Measurements from ENCODE around the gene ABCF2.

ABCF2 gene

GRCh38 chr7:151252561-151252835 is 25.5 kb upstream of the ABCF2 start:
- DNase-seq, result no peak

DNA sequence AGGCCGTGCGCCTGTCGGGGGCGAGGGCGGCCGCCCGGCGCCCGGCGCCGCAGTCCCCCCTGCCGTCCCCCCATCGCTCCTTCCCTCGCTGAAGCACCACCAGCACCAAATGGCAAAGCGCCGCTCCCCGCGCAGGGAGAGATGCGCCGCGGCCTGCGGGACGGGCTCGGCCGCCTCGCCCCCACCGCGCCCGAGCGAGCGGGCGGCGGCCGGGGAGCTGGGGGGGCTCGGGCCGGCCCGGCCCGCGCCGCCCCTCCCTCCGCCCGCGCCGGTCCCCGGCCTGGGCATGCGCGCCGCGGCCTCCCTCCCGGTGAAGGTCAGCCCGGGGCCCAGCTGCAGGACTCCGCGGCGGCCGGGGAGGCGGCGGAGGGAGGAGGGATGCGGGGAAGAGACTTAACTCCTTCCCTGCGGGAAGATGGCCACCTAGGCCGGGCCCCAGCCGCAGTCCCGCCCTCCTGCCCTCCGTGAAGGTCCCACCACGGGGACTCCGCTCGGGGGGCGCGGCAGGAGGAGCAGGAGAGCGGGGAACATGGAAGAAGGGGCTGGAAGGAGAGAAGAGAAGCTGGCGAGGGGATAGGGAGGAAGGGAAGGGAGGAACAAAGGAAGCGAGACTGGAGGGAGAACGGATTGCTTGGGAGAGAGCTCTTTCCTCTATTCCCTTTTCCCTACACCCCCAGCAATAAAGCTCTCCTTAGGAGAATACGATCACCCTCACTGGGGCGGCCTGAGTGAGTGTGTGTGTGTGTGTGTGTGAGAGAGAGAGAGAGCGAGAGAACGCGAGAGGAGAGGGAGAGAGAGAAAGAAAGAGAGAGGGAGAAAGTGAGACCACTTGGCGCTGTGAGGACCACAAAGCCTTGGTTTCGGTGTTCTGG is 24.9 kb upstream of the ABCF2 start:
- DNase-seq, result no peak

GRCh38 chr7:151251328-151251688 is 24.3 kb upstream of the ABCF2 start:
- no peak for DNase-seq

GRCh38 chr7:151250181-151251132 is 23.5 kb upstream of the ABCF2 start:
- no peak for DNase-seq

DNA sequence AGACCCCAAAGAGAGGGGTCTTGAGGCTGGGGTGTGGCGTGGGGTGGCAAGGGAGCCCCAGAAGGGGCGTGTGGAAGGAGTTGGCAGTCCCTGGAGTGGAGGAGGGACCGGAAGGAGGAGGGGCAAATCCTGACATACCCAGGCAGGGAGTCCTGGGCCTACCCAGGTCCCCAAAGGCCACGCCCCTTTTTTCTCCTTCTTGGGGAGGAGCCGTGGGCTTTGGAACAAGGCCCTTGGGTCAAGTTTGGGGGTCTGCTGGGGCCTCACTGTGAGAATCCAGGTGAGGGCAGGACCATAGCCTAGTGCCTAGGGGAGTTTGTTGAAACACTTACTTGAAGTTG is 22.7 kb upstream of the ABCF2 start:
- no peak for DNase-seq

DNA sequence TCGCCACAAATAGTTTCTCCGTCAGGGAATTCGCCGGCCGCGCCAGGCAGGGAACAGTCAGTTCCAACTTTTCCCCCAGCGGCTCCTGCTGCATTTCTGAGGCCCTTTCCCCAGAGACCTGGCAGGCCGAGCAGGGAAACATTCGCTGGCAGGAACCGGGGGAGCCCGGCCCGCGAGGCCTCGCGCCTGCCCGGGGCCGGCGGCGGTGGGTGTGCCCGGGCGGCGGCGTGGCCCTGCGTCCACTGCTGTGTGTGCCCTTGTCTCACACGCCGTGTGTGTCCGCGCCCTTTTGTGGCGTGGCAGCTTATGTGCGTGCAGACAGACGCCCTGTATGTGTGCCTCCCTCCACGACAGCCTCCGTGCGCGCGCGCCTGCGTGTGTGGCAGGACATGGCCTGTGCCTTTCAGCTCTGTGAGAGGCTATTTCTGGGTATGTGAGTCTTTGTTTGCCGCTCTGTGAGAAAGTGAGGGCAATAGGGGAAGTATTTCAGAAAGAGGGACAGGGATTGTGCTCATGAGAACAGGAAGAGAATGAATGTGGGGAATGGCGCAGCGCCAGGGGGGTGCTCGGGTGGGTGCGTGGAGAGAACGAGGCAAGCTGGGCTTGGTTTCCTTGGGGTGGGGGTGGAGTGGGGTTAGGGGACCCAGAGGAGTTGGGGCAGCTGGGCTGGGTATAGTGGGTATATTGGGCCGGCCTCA is 22.2 kb upstream of the ABCF2 start:
- peak in 1 of 5 donors; percentile 22 for DNase-seq

GRCh38 chr7:151248346-151249033 is 21.5 kb upstream of the ABCF2 start, which contains the start of gene SMARCD3:
Gene SMARCD3 (minus strand): TSS chr7:151248694. CDS start chr7:151248562, 132 bp downstream.
- DNase-seq, result no peak

GRCh38 chr7:151247611-151248345 is 20.8 kb upstream of the ABCF2 start:
- no peak for DNase-seq

- DNase-seq, result no peak
These were observed 20.0 kb upstream of the ABCF2 start for GRCh38 chr7:151246851-151247580.

- DNase-seq, result no peak
These were observed 19.3 kb upstream of the ABCF2 start for GRCh38 chr7:151246102-151246850.

DNA sequence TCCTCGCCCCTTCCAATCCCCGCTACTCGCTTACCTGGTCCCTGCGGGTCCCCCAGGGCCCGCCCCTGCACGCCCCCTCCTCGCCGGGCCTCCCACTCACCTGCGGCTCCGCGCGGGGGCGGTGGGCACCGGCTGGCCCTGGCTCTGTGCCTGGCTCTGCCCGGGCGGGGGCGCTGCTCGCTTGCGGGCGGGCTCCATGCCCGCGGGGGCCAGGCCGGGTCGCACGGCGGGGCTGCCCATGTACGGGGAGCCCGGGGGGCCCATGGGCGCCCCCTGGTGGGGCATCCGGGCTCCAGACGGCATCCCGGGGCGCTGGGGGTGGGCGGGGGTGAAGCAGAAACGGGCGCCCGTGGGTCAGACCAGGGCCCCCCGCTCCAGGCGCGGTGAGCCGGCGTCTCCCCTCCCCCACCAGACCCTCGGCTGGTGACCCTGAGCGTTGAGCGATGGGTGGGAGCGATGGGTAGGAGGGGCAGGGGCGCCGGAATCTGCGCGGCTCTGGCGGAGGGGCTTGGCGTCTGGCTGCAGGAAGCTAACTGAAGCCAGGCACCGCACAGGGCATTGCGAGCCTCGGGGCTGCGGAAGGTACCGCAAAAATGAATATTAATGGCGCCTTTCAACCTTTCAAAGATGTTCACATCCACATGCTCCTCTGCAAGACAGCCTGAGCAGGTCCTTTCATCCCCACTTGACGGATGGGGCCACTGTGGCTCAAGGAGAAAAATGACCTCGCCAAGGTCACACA is 18.5 kb upstream of the ABCF2 start:
- peak; percentile 50 to 71 (median 54) for DNase-seq

DNA sequence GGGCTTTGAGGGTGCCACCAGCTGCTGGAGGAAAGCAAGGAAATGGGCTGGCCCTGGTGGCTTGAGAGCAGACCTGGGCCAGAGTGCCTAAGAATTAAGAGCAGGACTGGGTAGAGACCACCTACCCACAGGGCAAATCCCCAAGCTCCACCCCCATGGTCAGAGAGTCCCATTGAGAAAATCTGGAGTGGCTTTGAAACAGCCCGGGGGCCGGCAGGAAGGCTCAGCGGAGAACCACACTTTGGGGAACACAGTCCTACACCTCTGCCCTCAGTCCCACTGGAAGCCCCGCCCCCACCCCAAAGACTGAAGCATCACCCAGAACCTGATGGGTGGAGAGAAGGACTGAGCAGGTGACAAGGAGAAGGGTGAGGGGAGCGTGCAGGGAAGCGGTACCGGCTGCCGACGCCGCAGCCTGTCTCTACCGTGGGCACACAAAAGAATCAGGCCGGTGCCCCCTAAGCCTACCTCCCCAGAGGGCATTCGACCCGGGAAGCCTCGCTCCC is 17.9 kb upstream of the ABCF2 start:
- no peak for DNase-seq

- peak in 2 of 5 donors; percentile 50 to 60 for DNase-seq
These were observed 17.3 kb upstream of the ABCF2 start for GRCh38 chr7:151244196-151244840.

DNA sequence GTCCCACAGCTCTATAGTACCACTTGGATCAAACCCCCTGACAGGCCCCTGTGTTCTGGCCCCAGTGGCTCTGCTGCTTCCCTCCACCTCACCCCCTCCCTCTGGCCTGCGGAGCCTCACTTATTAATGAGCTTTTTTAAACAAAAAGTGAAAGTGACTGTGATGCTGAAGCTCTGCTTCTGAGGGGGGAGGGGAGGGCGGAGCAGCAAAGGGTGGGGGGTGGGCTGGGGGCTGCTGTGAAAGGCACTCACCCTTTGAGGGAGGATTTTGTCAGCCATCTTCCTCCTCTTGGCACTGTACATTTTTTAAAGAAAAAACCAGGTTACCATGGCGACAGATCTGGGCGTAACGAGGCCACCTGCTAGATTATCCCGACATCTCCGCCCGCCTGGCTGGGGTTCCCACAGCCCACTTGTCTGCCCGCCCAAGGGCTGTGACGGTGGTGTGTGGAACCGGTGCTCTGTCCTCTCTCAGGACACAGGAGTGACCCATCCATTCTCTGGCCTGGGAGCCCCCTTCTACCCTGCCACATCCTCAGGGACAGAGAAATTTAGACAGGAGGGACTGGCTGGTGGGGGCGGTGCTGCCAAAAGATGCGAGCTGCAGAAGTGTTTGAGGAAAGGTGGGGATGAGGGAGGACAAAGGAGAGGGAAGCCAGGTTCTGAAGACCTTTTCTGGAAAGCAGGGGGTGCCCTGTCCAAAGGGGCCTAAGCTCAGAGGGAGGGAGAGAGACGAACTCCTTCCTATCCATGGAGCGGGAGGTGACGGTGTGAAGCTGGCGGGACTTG is 16.6 kb upstream of the ABCF2 start:
- DNase-seq, result peak in 3 of 5 donors; percentile 25 to 45 (median 30)

DNA sequence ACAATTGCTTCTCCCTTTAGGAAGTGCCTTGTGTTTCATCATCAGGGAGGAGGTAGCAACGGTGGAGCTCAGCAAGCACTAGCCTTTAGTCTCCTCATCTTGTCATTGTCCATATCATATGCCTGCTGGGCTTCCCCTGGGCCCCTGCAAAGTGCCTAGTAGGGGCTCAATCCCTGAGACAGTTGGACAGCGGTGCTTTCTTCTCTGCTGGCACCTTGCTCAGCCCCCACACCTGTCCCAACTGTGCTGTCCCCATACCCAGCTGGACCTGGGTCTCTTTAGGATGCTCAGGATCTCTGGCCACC is 16.0 kb upstream of the ABCF2 start:
- no peak for DNase-seq

DNA sequence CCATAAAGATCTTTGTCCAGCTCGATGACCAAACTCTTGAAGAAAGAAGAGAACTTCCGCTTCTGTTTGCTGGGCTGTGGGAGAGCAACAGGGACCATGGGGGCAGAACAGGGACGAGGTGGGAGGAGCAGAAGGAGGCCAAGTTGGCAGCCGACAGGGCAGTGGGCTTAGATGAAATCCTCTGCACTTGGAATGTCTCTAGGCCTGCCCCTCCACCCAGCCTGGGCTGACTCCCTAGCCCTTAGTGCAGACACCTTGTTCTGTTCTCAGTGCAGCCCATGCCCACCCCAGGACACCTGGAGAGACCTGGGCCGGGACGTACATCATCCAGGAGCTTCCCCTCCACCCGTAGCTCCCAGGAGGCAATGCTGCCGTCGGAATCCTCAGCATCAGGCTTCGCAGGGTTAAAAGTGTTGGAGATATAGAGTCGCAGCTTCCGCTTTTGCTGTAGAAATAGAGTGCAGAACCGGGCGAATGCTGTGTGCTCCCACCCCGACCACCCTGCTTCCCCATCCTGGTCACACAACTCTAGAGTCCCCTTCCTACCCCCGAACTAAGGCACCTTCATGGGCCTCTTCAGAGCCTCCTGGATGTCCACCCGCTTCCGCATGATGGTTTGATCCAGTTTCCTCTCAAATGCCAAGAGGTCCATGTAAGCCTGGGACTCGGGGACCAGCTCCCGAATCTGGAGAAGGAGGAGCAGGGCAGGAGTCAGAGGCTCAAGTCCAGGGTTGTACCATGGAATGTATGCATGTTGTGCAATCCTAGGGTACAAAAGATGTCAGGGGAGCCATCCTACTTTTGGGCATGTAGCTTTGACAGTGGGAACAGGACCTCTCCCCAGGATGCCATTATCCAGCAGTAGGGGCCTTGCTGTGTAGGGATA is 15.4 kb upstream of the ABCF2 start:
- DNase-seq, result no peak

GRCh38 chr7:151241755-151242096 is 14.7 kb upstream of the ABCF2 start:
- no peak for DNase-seq

All from T-helper 1 cell (primary cell).